Effector CD4-positive, alpha-beta T cell (primary cell): ENCODE measurements around the gene PRKX.
"Not testable (repeated sequence)": the region's sequence is repeated elsewhere in the genome, so short reads cannot be mapped to it uniquely, and the experiment has no call there.

Source experiments
- DNase-seq: peaks from one replicate; pipeline ENCODE4 v3.0.0-alpha.2; 2020

The PRKX gene

GRCh38 chrX:3567686-3568085 is 145.8 kb downstream of the PRKX start:
- no peak for DNase-seq

GRCh38 chrX:3563451-3563850 is 150.0 kb downstream of the PRKX start:
- DNase-seq, result no peak

- DNase-seq, result not testable (repeated sequence)
Observed at GRCh38 chrX:3560010-3560409, 153.4 kb downstream of the PRKX start.
